MM.1S (cell line): ENCODE data around the gene CEP19.

Source experiments
- DNase-seq: peaks from one replicate; pipeline ENCODE4 v3.0.0-alpha.2; 2015
- H2AFZ ChIP-seq: fragments of 300-600 bp; sonication (generic); 2 replicates; pipeline ENCODE4 v1.6.0; 2016; ENCODE audit warnings: antibody characterized with exemption, low read length
- H3F3A ChIP-seq: fragments of 300-600 bp; sonication (generic); 2 replicates; pipeline ENCODE4 v1.6.1; 2016; ENCODE audit warnings: mild to moderate bottlenecking, antibody characterized with exemption, low read length, moderate library complexity, mixed read lengths; ENCODE audit not compliant: insufficient read depth
- H3K27ac ChIP-seq: fragments of 300-600 bp; sonication (generic); 2 replicates; pipeline ENCODE4 v1.5.1; 2016; ENCODE audit warnings: mild to moderate bottlenecking, low read length
- H3K27me3 ChIP-seq: fragments of 300-600 bp; sonication (generic); replicated peaks from 2 replicates; pipeline ENCODE4 v1.6.0; 2016; ENCODE audit warnings: low read length; ENCODE audit not compliant: insufficient read depth
- H3K36me3 ChIP-seq: fragments of 300-600 bp; sonication (generic); replicated peaks from 2 replicates; pipeline ENCODE4 v1.6.1; 2016; ENCODE audit warnings: mild to moderate bottlenecking, low read length, mixed read lengths; ENCODE audit not compliant: insufficient read depth
- H3K4me1 ChIP-seq: fragments of 300-600 bp; sonication (generic); 2 replicates; pipeline ENCODE4 v1.6.1; 2016; ENCODE audit warnings: low read length, mixed read lengths
- H3K4me2 ChIP-seq: fragments of 300-600 bp; sonication (generic); 2 replicates; pipeline ENCODE4 v1.6.0; 2016; ENCODE audit warnings: low read depth, low read length
- H3K4me3 ChIP-seq: fragments of 300-600 bp; sonication (generic); 2 replicates; pipeline ENCODE4 v1.5.1; 2016; ENCODE audit warnings: low read length, mixed read lengths
- H3K79me2 ChIP-seq: fragments of 300-600 bp; sonication (generic); 2 replicates; pipeline ENCODE4 v1.6.1; 2016; ENCODE audit warnings: mixed run types, low read length, mixed read lengths
- H3K9ac ChIP-seq: fragments of 300-600 bp; sonication (generic); 2 replicates; pipeline ENCODE4 v1.6.1; 2016; ENCODE audit warnings: low read length, mixed read lengths
- H3K9me2 ChIP-seq: fragments of 300-600 bp; sonication (generic); replicated peaks from 2 replicates; pipeline ENCODE4 v1.6.1; 2016; ENCODE audit warnings: mild to moderate bottlenecking, low read length, mixed read lengths; ENCODE audit not compliant: insufficient read depth
- H3K9me3 ChIP-seq: fragments of 300-600 bp; sonication (generic); replicated peaks from 2 replicates; pipeline ENCODE4 v1.6.1; 2016; ENCODE audit warnings: mild to moderate bottlenecking, low read length, mixed read lengths; ENCODE audit not compliant: insufficient read depth
- H4K20me1 ChIP-seq: fragments of 300-600 bp; sonication (generic); 2 replicates; pipeline ENCODE4 v1.6.1; 2016; ENCODE audit warnings: mild to moderate bottlenecking, low read length, moderate library complexity, mixed read lengths; ENCODE audit not compliant: insufficient read depth
- EZH2 ChIP-seq: fragments of 300-600 bp; sonication (generic); optimal IDR thresholded peaks from 2 replicates; pipeline ENCODE3; 2017; ENCODE audit warnings: low read depth, mild to moderate bottlenecking, antibody characterized with exemption, low read length, mixed read lengths
- EZH2phosphoT487 ChIP-seq: fragments of 300-600 bp; sonication (generic); IDR thresholded peaks from 2 replicates; pipeline ENCODE4 v1.6.1; 2018; ENCODE audit warnings: antibody characterized with exemption, low read length
- TF ChIP-seq, protein P1 (sequence below): fragments of 300-600 bp; sonication (generic); IDR thresholded peaks from 2 replicates; pipeline ENCODE4 v1.5.1; 2016; ENCODE audit warnings: antibody characterized with exemption, low read length, mixed read lengths

CEP19 gene

DNA sequence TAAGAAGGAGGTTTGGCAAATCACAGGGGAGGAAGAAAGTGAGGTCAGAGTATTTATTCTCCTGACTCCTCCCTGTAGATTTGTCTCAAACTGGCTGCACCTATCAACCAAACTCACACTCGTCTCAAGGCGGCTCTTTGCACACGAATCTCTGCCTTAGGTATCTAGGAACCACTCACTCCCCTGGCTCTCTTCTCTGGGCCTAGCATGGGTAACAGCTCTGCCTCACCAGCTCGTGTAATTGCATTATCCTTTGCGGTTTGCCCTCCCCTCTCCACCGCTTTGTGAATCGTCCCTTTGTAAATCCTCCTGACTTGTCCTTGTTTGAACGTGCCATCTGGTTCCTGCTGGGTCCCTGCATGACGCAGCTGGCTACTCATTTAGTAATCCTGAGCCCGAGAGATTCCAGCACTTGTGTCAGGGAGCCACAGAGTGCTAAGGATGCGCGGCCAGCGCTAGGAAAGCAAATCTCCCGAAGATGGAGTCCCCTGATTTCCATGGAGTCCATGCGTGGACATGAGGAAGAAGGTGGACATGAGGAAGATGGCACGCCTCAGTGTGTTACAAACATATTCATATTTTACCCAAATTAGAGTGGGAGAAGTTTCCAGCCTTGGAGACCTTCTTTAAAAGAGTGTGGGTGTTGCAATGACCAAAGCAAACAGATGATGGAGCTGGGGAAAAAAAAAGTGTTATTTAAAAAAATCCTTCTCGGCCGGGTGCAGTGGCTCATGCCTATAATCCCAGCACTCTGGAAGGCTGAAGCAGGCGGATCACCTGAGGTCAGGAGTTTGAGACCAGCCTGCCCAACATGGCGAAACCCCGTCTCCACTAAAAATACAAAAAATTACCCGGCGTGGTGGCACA is 45.8 kb downstream of the CEP19 start:
- H3K9ac ChIP-seq, result no peak overlapping the region
- H2AFZ ChIP-seq, result no peak overlapping the region
- no peak for DNase-seq

DNA sequence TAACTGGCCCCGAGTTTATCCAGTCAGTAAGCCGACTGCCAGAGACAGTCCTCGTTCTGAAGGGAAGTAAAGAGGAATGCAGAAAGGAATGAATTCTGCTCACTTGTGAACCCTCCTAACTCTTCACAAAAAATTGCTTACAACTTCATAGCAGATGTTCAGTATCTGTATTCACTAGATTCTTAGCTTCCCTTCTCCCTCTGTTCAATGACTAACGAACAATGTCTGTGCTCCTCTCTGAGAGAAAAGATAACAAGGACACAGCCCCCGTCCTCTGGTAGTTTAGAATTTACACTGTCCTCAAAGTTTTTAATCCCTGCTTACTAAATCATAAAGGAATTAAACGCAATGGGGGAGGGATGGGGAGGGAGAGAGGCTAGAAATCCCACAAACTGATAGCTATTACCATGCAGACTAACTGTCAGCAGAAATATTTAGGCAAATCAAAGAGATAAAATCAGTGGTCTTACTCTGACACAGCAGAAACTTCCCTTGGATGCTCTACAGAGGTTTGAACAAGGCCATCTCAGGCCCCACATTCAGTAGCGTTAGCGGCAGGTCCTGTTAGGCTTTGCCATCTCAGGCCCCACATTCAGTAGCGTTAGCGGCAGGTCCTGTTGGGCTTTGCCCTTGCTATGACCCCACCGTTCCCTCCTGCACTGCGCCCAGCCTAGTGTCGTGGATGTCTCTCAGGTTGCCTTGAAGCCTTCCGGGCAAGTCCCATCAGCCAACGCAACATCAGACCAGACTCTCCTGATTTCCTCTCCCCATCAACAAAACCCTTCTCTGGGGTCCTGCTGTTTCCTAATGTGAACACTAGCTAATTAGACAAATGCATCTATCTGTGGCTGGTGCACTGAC is 49.1 kb downstream of the CEP19 start:
- Histone ChIP-seq H3K4me2 (no peak overlapping the region), H3K9me3 (no peaks in the 10 kb centered on the region), H3K79me2 (peaks cover 24% of the 10 kb centered on the region), H3K27me3 (no peaks in the 10 kb centered on the region), H3K4me3 (no peak overlapping the region), H3K36me3 (peaks cover 23% of the 10 kb centered on the region), H3K27ac (no peak overlapping the region), H3K9me2 (no peaks in the 10 kb centered on the region), H3F3A (no peaks in the 10 kb centered on the region), H3K4me1 (no peaks in the 10 kb centered on the region), H2AFZ (no peak overlapping the region), H3K9ac (no peak overlapping the region), H4K20me1 (no peaks in the 10 kb centered on the region)
- TF ChIP-seq EZH2, result no peak
- TF ChIP-seq, protein P1, sequence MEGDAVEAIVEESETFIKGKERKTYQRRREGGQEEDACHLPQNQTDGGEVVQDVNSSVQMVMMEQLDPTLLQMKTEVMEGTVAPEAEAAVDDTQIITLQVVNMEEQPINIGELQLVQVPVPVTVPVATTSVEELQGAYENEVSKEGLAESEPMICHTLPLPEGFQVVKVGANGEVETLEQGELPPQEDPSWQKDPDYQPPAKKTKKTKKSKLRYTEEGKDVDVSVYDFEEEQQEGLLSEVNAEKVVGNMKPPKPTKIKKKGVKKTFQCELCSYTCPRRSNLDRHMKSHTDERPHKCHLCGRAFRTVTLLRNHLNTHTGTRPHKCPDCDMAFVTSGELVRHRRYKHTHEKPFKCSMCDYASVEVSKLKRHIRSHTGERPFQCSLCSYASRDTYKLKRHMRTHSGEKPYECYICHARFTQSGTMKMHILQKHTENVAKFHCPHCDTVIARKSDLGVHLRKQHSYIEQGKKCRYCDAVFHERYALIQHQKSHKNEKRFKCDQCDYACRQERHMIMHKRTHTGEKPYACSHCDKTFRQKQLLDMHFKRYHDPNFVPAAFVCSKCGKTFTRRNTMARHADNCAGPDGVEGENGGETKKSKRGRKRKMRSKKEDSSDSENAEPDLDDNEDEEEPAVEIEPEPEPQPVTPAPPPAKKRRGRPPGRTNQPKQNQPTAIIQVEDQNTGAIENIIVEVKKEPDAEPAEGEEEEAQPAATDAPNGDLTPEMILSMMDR, result no peak
- no peak for TF ChIP-seq EZH2phosphoT487
- DNase-seq, result no peak

More for the DNA sequence above, 45.8 kb downstream of the CEP19 start:
- Histone ChIP-seq H3K9me2 (no peaks in the 10 kb centered on the region), H3K4me1 (no peaks in the 10 kb centered on the region), H3K4me3 (no peak overlapping the region), H3K36me3 (0 out of 2 replicates have a peak, but pooled peaks cover 2% of the 10 kb centered on the region), H3K9me3 (no peaks in the 10 kb centered on the region), H3K79me2 (peaks cover 6% of the 10 kb centered on the region; the same call in 1 of the 2 replicates), H4K20me1 (no peaks in the 10 kb centered on the region), H3K27ac (no peak overlapping the region), H3F3A (no peaks in the 10 kb centered on the region), H3K27me3 (no peaks in the 10 kb centered on the region), H3K4me2 (no peak overlapping the region)
- TF ChIP-seq, protein P1, result no peak
- TF ChIP-seq EZH2, result no peak
- TF ChIP-seq EZH2phosphoT487, result no peak

DNA sequence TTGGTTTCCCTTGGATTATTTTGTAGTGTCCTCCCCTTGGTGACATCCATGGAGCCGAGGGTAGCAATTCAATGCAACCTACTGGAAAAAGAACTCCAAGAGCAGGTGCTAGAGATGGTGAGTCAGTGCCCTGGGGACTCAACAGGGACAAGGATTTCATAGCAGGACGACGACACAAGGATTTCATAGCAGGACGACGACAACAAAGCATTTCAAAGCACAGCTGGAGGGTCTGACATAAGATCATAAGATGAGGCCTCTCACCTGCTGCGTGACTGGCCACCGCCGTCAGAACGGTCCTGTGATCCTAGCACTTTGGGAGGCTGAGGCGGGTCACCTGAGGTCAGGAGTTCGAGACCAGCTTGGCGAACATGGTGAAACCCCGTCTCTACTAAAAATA is 50.0 kb downstream of the CEP19 start:
- no peak for DNase-seq
- Histone ChIP-seq H3K4me3 (no peak overlapping the region), H3K4me2 (no peak overlapping the region), H3K4me1 (no peaks in the 10 kb centered on the region), H3K9me3 (no peaks in the 10 kb centered on the region), H3K27me3 (no peaks in the 10 kb centered on the region), H3K36me3 (peaks cover 27% of the 10 kb centered on the region), H3K27ac (no peak overlapping the region), H2AFZ (no peak overlapping the region), H3F3A (no peaks in the 10 kb centered on the region), H3K79me2 (peaks cover 24% of the 10 kb centered on the region), H3K9ac (no peak overlapping the region), H4K20me1 (no peaks in the 10 kb centered on the region), H3K9me2 (no peaks in the 10 kb centered on the region)
- no peak for TF ChIP-seq EZH2
- TF ChIP-seq, protein P1, result no peak
- no peak for TF ChIP-seq EZH2phosphoT487
